CD4-positive, alpha-beta T cell treated with Interleukin-2 at 100 ng/mL for 4 hours (primary cell): ENCODE results near the gene SUSD1.
"Not testable (repeated sequence)": the region's sequence is repeated elsewhere in the genome, so short reads cannot be mapped to it uniquely, and the experiment has no call there.

Source experiments
- DNase-seq: peaks from one replicate; pipeline ENCODE4 v3.0.0-alpha.2; 2020; ENCODE audit warnings: low spot score

SUSD1 gene

GRCh38 chr9:112094948-112095681 is 80.0 kb downstream of the SUSD1 start:
- DNase-seq: no peak

GRCh38 chr9:112094241-112094640 is 80.9 kb downstream of the SUSD1 start:
- DNase-seq: no peak

- DNase-seq: peak; percentile 15
Observed at GRCh38 chr9:112093870-112094216, 81.3 kb downstream of the SUSD1 start.

GRCh38 chr9:112093147-112093869 is 81.8 kb downstream of the SUSD1 start:
- no peak for DNase-seq

- no peak for DNase-seq
Observed at GRCh38 chr9:112091810-112092209, 83.3 kb downstream of the SUSD1 start.

GRCh38 chr9:112087506-112087905 is 87.6 kb downstream of the SUSD1 start:
- DNase-seq: no peak

- DNase-seq: peak; percentile 33
Observed at GRCh38 chr9:112086627-112087026, 88.5 kb downstream of the SUSD1 start.

- DNase-seq: no peak
Observed at GRCh38 chr9:112084907-112085306, 90.2 kb downstream of the SUSD1 start.

GRCh38 chr9:112084334-112084733 is 90.8 kb downstream of the SUSD1 start:
- no peak for DNase-seq

- no peak for DNase-seq
Observed at GRCh38 chr9:112081918-112082729, 93.0 kb downstream of the SUSD1 start.

GRCh38 chr9:112080831-112081542 is 94.1 kb downstream of the SUSD1 start:
- DNase-seq: no peak

- no peak for DNase-seq
Observed at GRCh38 chr9:112078432-112078831, 96.7 kb downstream of the SUSD1 start.

GRCh38 chr9:112076814-112077213 is 98.3 kb downstream of the SUSD1 start:
- DNase-seq: no peak

- no peak for DNase-seq
Observed at GRCh38 chr9:112075009-112075378, 100.1 kb downstream of the SUSD1 start.

GRCh38 chr9:112074250-112075008 is 100.7 kb downstream of the SUSD1 start:
- peak; percentile 80 for DNase-seq

GRCh38 chr9:112073639-112074173 is 101.4 kb downstream of the SUSD1 start:
- not testable (repeated sequence) for DNase-seq

- no peak for DNase-seq
Observed at GRCh38 chr9:112072721-112073638, 102.1 kb downstream of the SUSD1 start.

- DNase-seq: no peak
Observed at GRCh38 chr9:112069318-112070169, 105.6 kb downstream of the SUSD1 start.
